ENCODE measurements around the gene GRIFIN.

GRIFIN gene

DNA sequence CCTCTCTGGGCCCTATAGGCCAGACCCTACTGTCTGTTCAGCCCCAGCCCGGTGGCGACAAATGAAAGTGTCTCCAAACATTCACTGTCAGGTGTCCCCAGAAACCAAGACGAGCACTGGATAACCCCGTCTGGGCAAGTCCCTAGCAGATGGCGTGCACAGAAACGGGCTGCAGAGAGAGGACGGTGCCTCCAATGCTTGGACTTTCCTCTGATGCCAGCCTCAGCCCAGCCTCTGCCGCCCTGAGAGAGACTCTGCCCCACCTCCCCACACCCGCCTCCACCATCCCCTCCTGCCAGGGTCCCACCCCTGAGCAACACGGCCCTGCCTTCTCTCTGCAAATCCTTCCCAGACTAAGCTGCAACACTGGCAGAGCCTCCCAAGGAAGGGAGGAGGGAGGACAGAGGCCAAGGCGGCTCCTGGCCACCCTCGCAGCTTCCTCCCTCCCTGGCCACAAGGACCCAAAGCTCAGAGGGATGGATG lies 36.0 kb upstream of the GRIFIN start:
- DNase-seq, result no peak

DNA sequence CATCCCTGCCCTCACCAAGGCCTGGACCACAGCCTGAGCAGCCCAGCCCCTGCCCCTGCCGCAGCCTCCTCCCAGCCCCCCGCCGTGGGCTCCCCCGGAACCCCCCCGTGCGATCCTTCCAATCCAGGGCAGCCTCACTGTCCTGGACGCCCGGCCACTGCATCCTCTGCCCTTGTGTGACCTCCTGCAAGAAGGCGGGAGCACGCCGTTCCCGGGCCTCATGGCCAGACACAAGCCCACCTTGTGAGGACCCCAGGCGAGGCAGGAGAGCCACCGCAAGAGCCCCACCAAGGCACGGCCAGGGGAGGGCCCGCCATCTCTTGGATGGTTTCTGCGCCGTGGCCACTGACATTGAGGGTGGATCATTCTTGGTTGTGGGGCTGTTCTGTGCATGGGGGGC lies 35.6 kb upstream of the GRIFIN start:
- DNase-seq, result no peak

DNA sequence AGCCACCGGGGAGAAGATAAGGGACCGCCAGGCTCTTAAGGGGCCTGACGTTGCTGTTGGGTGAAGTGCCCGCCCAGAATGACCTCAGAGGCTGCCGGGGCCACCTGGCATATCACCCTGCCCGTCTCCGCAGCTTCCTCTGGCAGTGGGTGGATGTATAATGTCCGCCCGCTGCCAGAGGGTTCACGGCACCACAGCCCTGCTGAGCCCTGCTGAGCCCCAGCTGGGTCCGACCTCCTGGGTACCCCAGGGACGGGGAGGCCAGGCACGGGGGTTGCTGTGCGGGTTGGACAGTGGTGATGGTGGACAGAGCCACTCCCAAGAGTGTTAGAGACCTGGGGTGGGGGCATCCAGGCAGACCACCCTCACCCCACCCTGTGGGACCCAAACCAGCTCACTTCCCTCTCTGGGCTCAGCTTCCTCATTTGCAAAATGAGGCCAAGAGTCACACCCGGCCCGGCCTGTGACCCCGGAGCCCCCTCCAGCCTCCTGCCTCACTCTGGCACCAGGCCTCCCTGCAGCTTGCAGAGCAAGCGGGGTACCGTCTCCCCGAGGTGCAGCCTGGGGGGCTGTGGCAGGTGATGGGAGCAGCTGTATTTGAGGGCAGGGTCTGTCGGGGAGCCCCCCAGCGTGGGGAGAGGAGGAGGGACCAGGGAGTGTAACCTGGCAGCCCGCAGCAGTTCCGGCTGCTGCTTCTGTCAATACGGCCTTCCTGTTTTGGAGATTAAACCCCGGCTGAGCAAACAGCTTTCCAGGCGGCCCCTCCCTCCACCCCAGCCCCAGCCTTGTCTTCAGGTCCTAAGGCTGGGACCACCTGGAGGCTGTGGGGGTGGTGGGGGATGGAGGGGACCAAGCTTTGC lies 34.9 kb upstream of the GRIFIN start:
- peak in 1 of 2 donors; percentile 51 for DNase-seq

DNA sequence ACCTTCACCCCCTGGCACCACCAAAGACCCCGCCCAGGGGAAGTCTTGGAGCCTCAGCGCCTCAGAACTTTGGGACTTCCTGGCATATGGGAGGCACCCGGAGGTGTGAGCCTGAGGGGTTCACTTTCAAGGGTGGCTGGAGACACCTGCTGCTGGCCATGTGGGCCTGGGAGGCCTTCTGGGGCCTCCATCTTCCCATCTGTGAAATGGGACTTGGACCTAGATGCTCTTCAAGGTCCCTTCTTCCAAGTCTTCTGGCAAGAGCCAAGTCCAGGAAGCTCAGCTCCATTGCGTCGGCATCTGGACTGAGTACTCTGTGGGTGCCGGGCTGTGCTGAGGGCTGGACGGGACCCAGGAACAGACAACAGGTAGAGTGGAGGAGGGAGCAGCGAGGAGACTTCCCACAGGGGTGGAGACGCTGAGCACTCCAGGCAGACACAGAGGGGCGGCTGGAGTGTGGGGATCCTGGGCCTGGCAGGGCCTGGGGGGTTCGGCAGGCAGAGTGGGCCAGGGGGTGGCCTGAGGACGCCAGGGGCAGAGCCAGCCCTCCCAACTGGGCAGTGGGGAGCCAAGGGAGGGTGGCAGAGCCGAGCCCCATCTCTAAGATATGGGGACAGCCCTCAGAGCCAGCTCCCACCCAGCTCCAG lies 34.1 kb upstream of the GRIFIN start:
- DNase-seq, result no peak

DNA sequence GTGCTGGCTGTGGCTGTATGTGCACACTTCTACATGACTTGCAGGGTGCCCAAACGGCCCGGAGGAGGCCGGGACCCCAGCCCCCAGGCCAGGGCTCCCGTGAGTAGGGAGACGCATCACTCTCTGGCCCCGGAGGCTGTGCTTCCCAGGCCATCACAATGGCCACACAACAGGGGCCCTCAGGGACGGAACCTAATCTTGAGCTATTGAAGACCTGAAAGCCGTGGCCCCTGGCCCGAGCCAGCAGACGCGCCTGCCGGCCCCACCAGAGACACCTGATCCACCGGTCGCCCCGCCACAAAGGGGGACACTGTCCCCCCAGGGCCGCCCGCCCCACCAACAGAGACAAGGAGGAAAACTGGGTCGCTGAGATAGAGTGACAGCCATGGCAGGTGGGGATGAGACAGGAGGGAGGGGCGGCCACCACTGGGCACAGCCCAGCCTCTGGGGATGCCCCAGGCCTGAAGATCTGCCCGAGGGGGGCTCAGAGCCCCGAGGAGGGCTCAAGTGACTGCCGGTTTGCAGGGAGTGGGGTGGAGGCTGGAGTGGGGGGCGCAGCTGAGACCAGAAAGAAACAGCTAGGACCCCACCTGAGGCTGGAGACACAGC lies 33.2 kb upstream of the GRIFIN start:
- no peak for DNase-seq

DNA sequence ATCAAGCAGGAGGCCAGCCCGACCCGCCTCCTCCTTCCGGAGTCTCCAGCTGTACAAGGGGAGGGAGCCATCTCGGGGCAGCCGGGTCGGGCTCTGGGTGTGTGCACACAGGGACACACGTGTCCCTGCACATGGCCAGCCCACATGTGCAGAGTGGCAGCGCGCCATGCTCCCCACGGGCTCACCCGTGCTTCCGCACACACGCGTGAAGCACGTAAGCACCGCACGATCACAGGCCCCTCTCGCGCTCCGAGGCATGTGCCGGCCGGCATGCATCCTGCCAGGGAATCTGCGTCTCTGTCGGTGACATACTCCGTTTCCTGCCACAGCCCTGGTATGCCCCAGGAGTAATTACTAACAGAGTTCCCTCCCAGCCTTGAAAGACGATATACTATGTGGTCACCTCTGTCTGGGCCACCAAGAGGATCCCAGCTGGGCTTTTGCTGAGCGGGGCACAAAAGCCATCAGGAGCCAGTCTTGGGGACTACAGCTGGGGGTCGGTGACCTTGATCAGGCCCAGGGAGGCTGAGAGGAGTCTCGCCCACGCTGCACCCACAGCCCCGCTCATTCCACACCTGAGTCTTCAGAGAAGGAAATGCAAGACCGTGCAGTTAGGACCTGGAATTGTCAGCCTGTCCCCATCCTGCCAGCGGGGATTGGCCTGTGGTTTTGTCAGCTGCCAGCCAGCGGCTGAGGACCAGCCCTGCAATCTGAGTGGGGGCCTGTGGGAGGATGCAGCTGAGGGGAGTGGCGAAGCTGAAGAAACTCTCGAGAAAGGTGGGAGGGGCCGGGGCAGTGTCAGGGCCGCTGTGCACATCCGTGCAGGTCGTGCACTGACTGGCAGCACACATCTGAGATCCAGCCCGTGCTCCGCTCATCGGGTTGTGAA lies 32.4 kb upstream of the GRIFIN start:
- peak in 1 of 2 donors; percentile 54 for DNase-seq

DNA sequence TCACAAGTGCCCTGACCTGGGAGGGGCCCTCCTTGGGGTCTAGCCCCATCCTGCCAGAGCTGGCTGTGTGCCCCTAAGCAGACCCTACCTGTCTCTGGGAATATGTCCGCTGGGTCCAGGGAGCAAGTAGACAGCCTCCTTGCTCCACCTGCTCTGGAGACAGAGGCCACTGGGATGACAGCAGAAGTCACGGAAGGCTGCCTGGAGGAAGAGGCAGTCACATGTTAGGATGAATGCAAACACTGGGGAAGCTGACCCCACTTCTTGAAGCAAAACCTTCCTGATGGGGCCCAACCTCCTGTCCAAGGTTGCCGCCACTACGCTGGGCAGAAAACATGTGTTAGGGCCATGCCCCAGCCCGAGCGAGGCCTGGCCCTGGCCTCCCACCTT lies 31.7 kb upstream of the GRIFIN start:
- DNase-seq, result no peak

DNA sequence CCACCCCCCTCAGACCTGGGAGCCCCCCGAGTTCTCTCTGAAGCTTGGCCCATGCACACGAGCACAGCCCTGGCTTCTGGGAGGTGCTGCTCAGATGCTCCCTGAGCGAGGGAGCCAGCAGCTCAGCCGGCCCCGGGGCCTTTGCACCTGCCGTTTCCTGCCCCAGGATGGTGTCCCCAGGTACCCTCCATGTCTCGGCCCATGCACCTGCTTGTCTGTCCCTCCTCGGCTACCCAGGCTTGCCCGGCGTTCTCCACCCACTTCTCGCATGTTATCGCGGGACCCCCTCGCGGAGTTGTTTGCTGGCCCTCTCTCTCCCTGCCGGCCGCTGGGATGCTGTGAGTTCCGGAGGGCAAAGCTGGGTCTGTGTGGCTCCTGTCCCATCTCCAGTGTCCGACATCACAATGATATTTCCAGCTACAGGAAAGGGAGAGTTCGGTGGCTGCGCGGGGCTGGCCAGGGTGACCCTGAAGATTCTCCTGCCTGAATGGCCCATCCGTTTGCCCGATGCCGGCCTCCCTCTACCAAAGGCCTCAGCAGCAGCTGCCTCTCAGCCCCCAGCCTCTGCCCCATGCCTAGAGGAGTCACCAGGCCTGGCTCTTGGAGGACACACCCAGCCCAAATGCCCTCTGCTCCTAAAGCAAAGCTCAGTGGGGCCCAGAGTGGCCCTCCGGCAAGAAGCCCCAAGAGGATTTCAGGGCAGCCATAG lies 31.2 kb upstream of the GRIFIN start:
- DNase-seq, result no peak

DNA sequence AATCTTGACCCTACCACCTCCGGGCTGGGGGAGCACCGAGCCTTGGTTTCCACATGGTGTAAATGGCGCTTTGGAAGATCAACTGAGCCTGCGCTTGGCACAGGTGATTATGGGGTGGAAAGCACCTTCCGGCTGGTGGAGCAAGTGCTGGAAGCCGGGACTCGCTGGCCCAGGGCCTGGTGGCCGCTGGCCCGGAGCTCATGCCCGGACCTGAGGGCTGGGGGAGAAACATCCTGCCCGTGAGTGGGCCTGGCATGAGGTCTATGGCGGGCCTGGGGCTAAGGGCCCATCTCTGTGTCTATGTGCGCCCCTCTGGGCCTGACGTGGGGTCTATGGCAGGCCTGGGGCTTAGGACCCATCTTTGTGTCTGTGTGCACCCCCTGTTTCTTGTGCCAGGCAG lies 29.2 kb upstream of the GRIFIN start:
- no peak for DNase-seq

DNA sequence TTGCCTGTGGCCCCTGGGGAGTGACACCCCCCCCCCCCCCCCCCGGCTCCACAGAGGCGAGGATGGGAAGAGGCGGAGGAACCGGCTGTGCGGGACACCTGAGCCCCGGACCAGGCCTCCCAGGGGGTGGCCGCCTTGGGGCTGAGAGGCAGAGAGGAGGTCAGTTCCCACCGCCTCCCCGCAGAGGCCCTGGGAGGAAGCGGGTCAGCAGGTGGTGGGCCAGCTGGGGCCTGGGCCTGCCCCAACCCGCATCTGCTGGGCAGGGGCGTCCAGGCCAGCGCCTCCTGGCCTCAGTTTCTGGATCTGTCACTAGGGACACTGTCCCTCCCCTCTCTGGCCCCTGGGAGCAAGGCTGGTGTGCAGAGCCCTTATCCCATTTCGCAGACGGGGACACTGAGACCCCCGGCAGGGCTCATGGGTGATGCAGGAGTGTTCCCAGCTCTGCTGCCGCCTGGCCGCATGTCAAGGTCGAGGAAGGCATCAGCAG lies 28.7 kb upstream of the GRIFIN start:
- no peak for DNase-seq

DNA sequence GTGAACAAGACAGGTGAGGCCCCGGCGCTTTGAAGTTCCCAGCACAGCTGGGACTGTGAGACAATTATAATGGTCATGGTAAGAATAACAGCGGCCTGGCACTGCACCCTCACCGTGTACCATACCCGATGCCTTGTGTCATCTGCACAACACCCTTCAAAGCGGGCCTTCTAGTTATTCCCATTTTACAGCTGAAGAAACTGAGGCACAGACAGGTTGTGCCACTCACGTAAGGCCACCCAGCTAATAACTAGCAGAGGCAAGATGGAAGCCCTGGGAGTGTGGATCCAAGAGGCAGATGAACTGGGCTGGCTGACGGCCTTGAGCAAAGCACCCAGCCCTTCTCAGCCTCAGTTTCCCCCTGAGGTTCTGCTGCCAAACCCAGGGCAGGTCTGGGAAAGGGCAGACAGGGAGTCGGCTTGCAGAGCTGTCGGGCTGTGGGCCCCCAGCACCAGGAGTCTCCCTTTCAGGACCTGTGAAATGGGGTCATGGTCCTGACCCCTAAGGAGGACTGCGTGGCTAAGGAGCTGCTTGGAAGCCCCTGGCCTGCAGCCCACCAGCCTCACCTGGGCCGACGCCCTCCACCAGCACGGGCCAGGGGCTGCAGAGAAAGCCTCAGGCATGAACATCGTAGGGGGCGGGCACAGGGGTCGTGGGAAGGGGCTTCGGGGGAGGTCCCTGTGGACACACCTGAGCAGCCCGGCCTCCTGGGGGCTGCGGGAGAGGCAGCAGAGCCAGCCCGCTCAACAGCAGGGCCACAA lies 28.1 kb upstream of the GRIFIN start:
- DNase-seq, result no peak

DNA sequence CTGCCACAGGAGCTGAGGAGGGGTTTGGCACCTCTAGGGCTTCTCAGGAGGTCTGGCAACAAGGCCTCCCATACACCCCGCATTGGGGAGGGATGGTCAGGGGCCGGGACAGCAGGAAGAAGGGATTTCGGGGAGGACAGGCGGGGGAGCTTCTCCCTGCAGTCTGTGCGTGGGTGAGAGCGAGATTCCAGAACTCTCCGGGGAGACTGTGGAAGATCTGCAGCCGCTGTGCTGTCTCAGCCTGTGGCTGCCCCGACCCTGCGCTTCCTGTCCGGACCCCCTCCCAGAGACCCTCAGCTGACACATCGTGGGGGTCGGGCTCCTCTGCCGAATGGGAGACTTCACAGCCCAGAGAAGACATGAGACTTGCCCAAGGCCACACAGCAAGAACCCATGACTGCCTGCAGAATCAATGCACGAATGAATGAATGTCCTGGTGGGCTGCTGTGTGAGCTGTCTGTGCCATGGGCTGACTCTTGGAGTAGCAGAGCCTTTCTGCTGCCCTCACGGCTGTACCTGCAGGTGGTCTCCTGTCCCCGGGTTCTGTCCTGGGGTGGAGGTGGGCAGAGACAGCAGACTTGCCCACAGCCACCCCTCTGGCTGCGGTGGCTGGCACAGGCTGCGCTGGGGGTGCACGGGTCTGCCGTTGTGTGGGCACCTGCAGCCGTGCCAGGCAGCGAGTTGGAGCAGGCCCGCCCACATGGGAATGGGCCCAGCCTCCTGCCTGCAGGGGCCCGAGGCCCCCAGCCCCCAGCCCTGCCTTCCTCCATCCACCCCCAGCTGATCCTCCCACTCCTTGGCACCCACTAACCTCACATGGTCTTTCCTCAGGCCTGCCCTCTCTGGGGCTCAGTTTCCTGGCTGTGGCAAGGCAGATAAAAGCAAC lies 27.1 kb upstream of the GRIFIN start:
- DNase-seq, result no peak

DNA sequence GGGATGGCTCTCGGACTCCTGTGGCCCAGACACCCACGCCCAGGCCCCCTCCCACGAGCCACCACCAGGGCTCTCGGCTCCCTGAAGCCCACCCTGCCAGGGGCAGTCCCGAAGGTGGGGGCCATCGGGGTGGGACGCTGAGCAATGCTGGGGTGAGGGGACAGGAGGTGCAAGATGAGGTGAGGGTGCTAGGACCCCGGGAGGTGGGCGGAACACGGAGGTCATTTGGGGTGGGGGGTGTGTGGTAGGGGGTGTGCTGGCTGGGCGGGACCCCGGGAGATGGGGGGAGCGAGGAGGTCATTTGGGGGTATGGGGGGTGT lies 26.4 kb upstream of the GRIFIN start:
- no peak for DNase-seq

DNA sequence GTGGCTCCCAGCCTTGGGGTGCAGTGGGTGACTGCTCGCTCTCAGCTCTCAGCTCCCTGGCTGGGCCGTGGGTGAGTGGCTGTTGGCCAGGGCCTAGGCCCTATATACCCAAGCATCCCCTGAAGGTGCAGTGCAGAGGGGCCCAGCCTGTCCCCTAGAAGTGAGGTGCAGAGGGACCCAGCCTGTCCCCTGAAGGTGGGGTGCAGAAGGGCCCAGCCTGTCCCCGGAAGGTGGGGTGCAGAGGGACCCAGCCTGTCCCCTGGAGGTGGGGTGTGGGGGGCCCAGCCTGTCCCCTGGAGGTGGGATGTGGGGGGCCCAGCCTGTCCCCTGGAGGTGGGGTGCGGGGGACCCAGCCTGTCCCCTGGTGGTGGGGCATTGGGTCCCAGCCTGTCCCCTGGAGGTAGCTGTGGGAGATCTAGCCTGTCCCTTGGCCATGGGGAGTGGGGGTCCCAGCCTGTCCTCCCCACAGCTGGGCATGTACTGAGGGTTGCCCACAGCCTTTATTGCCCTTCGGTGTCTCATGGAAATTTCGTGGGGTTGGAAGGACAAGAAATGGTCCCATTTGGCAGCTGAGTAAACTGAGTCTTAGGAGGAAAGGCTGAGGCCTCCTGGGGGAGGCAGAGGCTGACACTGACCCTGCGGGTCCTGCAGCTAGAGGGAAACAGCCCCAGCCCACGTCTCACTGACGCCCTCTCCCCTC lies 25.9 kb upstream of the GRIFIN start:
- no peak for DNase-seq

DNA sequence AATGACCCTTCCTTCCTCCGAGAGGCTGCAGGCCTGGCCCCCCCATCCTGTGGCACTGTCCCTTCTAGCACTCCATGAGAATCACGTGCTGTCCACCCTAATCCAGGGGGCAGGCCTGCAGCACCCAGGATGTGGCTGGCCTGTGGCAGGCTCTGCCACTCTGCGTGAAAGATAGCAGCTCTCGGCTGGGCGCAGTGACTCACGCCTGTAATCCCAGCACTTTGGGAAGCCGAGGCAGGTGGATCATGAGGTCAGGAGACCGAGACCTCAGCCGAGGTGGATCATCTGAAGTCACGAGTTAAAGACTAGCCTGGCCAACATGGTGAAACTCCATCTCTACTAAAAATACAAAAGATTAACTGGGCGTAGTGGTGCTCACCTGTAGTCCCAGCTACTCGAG lies 24.5 kb upstream of the GRIFIN start:
- no peak for DNase-seq

DNA sequence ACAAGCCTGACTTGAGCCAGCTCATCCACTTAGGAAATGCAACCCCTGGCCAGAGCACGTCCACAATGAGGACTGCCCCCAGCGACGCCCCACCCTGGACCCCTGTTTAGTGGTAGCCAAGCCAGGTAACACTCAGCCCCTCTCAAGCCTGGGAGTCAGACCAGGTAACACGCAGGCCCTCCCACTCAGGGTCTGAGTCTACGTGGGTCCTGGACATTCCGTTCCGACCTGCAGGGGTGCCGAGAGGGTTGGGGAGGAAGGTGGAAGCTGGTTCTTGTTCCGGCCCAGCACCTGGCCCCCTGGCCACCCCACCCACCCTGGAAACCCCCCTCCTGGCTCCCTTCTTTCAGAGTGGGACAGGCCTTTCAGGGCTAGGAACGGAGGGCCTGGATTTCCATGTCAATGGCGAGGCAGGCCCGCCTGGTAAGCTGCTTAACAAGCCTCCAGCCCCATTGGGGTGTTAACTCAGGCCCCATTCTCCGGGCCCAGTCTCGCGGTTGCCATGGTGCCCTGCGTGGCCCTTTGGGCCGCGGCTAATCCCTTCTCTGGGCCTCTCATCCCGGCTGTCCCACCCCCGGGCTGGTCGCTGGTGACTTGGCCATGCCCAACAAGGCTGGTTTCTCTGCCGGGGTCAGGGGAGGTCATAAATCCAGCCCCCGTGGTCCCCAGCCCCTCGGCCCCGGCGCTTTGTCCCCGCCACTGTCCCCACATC lies 23.7 kb upstream of the GRIFIN start:
- no peak for DNase-seq

DNA sequence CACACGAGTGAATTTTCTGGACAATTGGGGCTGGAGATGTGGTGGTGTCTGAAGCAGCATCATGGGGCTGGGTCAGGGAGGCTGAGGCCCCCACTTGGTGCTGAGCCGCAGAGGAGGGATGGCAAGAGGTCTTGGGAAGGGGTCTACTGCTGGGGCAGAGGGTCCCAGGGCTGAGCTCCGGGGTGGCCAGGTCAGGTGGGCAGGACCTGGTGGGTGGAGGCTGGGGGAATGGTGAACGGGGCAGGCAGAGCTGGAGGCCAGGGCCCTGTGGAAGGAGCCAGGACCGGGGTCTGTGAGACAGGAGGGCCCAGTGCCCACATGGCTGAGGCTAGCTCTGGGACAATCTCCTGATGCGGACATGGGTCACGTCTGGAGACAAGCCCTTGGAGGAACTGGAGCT lies 23.0 kb upstream of the GRIFIN start:
- no peak for DNase-seq

DNA sequence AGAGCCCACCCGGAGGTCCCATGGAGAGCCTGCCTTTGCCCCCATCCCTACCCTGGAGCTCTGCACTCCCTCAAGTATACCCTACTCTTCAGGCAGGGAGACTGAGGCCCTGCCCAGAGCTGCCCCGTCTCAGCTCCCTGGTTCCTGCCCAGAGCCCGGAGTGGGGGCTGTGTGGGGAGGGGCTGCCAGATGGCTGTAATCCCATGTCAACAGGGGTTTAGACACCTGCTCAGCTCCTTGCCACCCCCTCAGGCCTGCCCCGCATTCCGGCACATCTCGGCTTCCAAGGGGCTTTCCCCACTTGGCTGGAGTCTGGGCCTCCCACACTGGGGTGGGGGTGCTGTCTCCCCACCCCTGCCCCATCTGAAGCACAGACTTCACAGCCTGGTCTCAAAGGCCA lies 22.5 kb upstream of the GRIFIN start:
- no peak for DNase-seq
